GM18867 (cell line): Measurements from ENCODE around the gene NELFCD.
"Not testable (repeated sequence)": the region's sequence is repeated elsewhere in the genome, so short reads cannot be mapped to it uniquely, and the experiment has no call there.

Experiments used
- ATAC-seq: cut with Tn5 transposase; IDR thresholded peaks from one replicate; pipeline ENCODE4 v1.9.1; 2021; ENCODE audit warnings: mild to moderate bottlenecking, moderate library complexity; ENCODE audit not compliant: unreplicated experiment

The NELFCD gene

DNA sequence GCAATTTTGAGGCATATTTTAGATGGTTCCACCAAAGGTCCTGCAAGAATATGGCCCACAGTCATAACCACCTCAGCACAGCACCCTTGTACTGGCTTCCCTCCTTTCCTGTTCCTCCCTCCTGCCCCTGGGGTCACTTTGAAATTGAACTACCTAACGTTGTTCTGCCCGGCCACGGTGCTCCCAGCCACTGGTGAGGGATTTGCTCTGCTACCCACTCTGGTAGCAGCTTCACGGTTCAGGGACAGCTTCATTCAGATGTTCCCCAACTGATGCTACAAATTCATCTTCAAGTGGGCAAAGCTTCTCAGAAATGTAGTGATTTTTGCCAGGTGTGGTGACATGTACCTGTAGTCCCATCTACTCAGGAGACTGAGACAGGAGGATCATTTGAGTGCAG is 7.9 kb upstream of the NELFCD start:
- no peak for ATAC-seq

- no peak for ATAC-seq
These were observed 7.2 kb upstream of the NELFCD start for GRCh38 chr20:58973866-58974265.

GRCh38 chr20:58975353-58975752 is 5.7 kb upstream of the NELFCD start:
- ATAC-seq: no peak

DNA sequence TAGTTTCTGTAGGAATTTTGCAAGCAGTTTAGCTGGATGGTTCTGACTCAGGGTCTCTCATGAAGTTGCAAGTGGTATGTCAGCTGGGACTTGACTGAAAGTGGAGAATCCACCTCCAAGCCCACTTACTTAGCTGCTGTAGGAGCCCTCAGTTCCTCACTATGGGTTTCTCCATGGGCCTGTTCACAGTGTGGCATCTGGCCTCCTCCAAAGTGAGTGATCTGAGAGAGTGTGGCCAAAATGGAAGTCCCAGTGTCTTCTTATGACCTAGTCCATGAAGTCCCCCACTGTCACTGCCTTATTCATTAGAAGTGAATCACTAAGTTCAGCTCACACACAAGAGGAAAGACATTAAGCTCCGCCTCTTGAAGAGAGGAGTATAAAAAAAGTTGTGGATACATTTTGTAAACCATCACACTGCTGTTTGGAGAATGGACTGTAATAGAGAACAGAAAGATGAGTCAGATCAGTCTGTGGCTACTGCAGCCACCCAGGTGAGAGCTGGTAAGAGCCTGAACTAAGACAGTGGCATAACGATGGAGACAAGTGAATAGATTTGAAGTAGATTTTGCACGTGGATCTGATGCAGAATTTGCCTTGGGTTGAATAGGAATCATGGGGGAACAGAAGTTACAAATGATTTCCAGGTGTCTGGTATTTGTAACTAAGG is 4.9 kb upstream of the NELFCD start:
- ATAC-seq: no peak

DNA sequence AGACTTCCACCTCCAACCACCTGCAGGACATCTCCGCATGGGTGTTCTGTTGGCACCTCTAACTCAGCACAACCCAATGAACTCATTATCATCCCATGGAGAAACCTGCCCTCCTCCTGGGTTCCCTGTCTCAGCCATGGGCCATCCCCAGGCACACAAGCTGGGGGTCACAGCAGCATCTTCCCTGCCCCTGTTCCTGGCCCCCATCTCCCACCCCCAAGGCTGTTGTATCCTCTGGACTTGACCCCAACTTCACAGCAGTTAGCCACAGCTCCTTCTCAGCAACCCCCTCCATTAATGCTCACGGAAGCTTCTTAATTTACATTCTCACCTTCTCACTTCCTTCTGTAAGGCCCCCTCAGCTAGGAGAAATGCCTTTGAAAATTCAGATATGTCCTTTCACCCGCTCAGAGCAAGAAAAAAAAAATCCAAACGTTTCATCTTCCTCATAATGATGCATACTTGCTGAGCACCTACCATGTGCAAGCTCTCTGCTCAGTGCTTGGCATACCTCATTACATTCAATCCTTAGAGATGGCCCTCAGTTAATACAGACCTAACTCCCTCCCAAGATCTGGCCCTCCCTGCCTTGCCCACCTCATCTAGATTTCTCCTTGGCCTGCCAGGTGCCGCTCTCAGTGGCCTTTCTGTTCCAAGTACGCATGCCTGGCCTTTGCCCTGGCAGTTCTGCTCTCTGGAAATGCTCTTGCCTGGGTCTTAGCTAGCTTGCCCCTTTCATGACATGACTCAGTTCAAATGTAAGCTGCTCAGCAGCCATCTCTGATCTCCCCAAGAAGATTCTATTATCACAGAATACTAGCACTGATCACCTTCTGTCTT is 2.5 kb upstream of the NELFCD start:
- ATAC-seq: no peak

DNA sequence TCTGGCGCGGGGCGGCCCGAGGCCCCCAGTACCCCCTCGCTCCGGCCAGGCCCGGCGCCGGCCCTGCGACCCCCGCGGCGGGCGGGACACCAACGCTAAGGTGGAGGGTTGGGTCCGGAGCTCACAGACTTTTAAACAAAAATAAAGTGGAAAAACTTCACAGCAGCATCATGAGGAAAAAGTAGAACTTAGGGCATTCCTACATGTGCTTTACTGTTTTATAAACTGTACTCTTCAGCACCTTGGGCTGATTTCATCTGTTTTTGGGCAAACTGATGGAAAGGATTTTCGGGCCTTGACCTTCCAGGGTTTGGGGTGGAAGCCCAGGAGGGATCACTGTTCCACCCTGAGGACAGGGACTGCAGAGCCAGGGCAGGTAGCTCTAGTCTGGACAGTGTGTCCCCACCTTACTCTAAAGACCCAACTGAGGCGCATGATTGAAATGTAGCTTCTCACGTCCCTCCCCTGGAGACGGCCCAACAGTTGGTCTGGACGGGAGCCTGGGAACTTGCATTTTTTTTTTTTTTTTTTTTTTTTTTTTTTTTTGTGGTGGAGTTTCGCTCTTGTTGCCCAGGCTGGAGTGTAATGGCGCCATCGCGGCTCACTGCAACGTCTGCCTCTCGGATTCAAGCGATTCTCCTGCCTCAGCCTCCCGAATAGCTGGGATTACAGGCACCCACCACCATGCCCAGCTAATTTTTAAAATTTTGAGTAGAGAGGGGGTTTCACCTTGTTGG is 740 bp downstream of the NELFCD start:
- no peak for ATAC-seq

- no peak for ATAC-seq
These were observed 1.5 kb downstream of the NELFCD start for GRCh38 chr20:58982406-58983114.

DNA sequence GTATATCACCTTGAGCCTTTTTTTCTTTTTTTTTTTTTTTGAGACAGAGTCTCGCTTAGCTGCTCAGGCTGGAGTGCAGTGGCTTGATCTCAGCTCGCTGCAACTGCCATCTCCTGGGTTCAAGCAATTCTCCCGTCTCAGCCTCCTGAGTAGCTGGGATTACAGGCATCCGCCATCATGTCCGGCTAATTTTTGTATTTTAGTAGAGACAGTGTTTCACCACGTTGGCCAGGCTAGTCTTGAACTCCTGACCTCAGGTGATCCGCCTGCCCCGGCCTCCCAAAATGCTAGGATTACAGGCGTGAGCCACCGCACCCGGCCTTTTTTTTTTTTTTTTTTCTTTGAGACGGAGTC is 2.0 kb downstream of the NELFCD start:
- ATAC-seq: not testable (repeated sequence)

- ATAC-seq: no peak
These were observed 3.6 kb downstream of the NELFCD start for GRCh38 chr20:58984691-58985090.

DNA sequence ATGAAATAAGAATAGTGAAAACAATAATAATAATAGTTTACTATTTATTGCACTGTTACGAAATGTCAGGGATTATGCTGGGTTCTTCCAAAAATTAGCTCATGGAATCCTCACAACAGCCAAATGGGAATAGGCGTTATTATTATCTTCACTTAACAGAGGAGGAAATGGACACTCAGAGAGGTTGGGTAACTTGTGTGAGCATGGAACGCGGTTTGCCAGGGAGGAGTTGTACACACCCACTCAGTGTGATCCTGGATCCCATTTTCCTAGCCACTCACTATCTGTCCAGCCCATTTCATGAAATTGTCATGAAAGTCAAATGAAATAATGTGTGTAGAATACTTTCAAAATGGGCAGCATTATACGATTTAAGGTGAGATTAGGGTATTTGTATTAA is 4.6 kb downstream of the NELFCD start:
- no peak for ATAC-seq

DNA sequence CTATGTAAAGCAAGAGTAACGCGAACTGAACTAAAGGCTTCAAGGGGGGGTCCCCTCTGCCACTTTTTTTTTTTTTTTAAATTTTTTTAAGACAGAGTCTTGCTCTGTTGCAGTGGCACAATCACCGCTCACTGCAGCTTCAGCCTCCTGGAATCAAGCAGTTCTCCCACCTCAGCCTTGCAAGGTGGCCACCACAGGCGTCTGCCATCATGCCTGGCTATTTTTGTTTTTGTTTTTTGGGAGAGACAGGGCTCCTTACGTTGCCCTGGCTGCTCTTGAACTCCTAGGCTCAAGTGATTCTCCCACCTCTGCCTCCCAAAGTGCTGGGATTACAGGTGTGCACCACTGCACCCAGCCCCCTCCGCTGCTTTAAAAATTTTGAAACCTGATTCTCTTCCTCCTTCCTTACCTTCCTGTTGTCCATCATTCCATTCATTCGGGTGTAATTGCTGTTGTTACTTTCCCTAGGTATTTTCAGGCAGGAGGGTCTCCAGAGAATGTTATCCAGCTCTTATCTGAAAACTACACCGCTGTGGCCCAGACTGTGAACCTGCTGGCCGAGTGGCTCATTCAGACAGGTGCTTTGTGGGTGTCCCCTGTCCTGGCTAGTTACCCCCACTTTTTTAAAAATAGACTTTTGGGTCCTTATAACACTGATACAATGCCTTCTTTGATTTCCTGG is 5.4 kb downstream of the NELFCD start:
- ATAC-seq: no peak

DNA sequence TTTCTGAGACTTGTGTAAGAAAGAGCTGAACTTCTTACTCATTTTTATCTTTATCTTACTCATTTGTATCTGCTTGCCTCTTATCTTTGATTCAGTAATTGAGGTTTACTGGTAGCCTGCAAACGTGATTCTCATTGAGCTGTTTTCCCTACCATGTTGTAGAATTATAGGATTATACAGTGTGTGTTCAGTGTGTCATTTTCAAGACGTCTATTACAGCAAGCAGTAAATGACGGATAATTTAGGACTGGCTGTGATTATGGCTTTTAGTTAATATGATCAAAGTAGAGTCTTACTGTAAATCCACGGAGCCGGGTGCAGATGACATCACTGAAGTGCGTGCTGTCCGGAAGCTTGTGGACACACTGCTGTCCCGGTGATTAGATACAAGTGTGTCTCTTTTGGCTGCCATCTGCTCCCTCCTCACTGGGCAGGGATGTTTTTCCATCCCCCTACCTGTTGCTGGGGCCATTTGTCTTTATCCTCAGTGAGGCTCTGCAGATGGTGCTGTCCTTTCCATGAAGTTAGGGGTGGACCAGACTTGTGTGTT is 6.0 kb downstream of the NELFCD start:
- ATAC-seq: no peak

DNA sequence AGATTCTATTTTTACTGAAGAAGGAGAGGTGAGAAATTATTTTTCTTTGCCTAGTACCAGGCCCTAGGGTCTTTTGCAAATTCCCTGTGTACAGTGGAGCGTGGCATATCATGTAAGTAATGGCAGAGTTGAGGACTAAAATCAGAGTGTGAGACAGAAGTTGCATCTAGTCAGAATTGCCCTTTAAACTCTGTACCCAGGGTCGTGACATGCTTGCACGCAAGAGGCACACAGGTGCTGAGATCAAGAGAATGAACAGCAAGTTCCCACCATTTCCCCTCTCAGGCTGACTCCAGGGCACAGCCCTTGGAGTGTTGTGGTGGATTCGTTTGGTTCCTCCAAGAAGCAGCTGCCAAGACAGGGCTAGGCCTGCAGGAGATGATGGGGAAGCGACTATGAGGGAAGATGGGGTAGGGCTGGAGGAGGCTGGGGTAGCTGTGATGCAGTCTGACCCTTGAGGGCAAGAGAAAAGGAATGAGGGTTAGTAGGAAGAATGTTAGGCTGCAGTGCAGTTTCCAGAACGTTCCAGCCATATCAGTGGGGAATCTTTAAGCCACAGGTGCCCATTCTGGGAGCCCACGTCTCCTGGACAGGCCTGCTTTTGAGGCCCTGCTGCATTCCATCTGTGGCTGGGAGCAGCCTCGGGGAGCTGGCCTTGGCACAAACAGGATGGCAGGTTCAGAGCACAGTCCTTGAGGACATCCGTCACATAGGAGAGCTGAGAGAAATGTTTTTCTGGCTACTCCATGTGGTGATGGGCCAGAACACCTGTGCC is 6.9 kb downstream of the NELFCD start:
- ATAC-seq: no peak

GRCh38 chr20:58988565-58988882 is 7.5 kb downstream of the NELFCD start:
- ATAC-seq: no peak

DNA sequence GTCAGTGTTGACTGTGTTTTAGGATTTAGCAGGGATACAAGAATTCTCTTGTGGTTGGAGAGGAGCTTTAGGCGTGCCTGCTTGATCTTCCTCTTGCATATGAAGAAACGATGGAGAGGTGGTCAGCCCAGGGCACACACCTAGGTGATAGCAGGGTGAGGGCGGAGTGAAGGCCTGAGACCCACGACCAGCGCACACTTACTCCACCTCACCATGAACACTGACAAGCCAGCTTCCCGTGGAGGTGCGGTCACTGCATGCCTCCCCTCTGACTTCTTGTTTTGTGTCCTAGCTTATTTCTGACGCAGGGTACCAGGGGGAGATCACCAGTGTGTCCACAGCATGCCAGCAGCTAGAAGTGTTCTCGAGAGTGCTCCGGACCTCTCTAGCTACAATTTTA is 8.1 kb downstream of the NELFCD start:
- ATAC-seq: no peak

GRCh38 chr20:58990651-58991445 is 9.8 kb downstream of the NELFCD start:
- no peak for ATAC-seq

DNA sequence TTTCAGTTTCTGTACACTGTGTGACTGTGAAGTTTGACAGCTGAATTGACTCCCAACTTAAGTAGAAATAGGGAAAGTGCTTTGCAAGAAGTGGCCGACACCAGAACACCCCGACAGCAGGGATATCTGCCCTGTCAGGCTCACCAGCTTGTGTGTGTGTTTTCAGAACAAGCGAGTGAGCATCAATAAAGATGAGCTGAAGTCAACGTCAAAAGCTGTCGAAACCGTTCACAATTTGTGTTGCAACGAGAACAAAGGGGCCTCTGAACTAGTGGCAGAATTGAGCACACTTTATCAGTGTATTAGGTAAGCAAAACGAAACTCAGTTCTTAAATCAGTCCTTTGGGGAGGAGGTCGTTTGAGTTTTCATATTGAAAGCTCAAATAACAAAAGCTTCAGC is 10.7 kb downstream of the NELFCD start:
- no peak for ATAC-seq

DNA sequence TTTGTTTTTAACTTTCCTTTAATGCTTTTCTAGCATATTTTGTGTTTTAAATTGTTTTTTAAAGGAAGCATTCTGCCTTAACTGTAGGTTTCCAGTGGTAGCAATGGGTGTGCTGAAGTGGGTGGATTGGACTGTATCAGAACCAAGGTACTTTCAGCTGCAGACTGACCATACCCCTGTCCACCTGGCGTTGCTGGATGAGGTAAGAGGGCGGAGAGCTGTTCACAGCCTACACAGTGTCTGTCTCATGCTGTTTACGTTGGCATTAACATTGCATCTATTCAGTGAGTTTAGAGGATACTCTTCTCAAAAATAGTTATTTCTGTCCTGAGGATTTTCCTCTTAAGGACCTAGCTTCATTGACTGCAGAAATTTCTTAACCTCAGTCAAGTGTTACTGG is 11.9 kb downstream of the NELFCD start:
- ATAC-seq: no peak
